ELF-1 (cell line): ENCODE results near the gene LDLRAD2.

Experiments
- DNase-seq: peaks from one replicate; pipeline ENCODE4 v3.0.0-alpha.2; 2016; ENCODE audit warnings: low read depth, low spot score

LDLRAD2 gene

GRCh38 chr1:21783679-21784603 lies 28.1 kb upstream of the LDLRAD2 start:
- DNase-seq, result no peak

DNA sequence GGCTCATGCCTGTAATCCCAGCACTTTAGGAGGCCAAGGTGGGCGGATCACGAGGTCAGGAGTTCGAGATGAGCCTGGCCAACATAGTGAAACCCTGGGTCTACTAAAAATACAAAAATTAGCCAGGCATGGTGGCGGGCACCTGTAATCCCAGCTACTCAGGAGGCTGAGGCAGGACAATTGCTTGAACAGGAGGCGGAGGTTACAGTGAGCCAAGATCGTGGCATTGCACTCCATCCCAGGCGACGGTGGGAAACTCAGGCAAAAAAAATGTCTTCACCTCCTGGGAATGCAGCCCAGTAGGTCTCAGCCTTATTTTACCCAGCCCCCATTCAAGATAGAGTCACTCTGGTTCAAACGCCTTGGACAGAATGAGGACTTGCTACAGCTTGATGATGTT lies 26.3 kb upstream of the LDLRAD2 start:
- peak; percentile 17 for DNase-seq

- no peak for DNase-seq
Observed at GRCh38 chr1:21786640-21787039, 25.4 kb upstream of the LDLRAD2 start.

GRCh38 chr1:21793104-21793503 lies 19.0 kb upstream of the LDLRAD2 start:
- DNase-seq, result no peak

- no peak for DNase-seq
Observed at GRCh38 chr1:21794656-21795055, 17.4 kb upstream of the LDLRAD2 start.

DNA sequence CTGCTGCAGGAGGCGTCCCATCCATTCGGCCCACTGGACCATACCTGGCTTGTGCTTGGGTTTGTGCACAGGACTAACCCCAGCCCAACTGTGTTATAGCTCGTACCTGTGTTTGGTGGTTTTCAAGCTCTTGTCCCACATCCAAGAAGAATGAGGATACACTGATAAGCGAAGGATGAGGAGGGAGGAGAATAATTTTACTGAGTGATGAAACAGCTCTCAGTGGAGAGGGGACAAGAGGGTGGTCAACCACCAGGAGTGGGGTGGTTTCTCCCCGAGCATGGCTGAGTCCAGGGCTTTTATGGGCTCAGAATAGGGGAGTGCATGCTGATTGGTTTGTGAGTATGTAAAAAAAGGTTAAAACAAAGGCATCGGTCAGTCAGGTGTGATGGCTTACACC lies 17.0 kb upstream of the LDLRAD2 start:
- DNase-seq, result no peak

- no peak for DNase-seq
Observed at GRCh38 chr1:21799730-21800129, 12.3 kb upstream of the LDLRAD2 start.

- DNase-seq, result no peak
Observed at GRCh38 chr1:21801100-21801499, 11.0 kb upstream of the LDLRAD2 start.

GRCh38 chr1:21804536-21804935 lies 7.5 kb upstream of the LDLRAD2 start:
- DNase-seq, result no peak

DNA sequence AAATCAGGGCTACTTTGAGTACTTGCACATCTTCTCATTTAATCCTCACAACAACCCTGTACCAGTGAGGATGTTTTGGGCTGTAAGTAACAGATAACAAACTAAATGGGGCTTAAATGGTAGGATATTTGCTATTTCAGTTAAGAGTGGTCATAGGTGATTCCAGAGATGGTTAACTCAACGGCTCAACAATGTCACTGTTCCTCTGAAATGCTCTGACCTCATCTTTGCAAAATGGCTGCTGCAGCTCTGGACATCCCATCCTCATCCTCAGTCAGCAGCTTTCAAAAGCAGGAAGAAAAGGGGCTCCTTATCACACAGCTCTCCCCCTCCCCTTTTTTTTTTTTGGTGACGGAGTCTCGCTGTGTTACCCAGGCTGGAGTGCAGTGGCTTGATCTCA lies 1.5 kb downstream of the LDLRAD2 start:
- DNase-seq, result no peak

GRCh38 chr1:21814241-21814918 lies 2.3 kb downstream of the LDLRAD2 start:
- peak; percentile 77 for DNase-seq

DNA sequence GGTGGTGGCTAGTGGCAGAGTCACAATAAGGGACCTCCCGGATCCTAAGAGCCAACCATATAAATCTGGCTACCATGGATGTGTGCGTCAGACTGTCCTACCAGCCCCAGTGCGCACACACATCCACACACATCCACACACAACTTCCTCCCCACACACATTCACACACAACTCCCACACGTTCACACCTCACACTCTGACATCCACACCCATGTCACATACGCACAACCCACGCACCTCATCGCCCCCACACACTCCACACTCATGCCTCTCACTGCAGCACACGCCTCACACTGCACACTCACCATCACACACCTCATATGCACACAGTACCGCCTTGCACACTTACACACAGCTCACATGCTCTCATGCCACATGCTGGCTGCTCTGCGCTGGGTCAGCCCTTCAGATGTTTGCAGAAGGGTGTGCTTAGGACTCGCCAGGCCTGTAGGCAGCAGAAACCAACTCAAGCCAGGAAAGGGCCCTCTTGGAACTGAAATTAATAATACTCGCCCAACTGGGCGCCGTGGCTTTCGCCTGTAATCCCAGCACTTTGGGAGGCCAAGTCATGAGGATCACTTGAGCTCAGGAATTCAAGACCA lies 3.0 kb downstream of the LDLRAD2 start:
- DNase-seq, result no peak

GRCh38 chr1:21815724-21816321 lies 3.8 kb downstream of the LDLRAD2 start:
- no peak for DNase-seq

DNA sequence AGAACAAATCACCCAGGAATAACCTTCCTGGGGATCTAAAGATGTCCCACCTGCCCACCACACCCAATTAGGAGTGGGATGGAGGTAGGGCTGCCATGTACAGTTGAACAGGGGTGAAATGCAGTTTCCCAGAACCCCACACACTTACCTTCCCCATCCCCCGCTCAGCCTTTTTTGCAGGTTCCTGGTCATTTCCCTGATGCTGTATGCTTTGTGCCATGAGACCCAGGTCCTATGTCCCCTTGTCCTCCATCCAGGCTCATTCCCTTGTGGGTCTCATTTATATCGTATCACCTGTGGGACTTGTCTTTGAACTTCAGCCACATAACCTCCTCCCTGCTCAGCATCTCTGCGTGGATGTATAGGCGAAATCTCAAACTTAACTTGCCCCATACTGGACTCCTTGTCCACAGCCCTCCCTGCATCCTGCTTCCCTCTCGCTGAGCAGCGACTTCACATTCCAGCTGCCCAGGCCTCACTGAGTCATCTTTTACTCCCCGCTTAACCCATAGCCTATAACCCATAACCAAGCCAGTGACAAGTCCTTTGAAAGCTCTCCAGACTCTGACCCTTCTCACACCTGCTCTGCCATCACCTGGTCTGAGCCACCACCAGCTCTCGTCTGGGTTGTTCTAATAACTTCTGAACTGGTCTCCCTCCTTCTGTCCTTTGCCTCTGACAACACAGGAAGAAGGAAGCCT lies 4.7 kb downstream of the LDLRAD2 start:
- no peak for DNase-seq

GRCh38 chr1:21818656-21819055 lies 6.6 kb downstream of the LDLRAD2 start:
- DNase-seq, result peak; percentile 40

GRCh38 chr1:21820597-21821232 lies 8.7 kb downstream of the LDLRAD2 start:
- no peak for DNase-seq

- DNase-seq, result no peak
Observed at GRCh38 chr1:21821385-21822019, 9.4 kb downstream of the LDLRAD2 start.

DNA sequence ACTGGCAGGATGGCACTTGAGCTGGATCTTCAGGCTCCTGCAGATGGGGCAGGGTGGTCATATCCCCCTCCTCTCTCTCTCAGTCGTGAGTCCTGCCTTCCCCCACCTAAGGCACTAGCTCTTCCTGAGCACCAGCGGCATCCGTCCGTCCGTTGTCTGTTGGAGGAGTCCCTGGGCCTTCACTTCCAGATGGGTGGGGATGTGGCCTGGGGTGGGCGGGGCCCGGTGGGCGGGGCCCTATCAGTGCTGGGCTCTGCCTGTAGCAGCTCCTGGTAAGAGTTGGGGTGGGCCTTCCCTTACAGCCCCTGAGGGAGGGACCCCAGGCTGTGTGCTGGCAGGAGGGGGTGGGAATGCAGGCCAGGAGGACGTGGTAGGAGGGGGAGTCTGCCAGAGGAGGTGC lies 10.3 kb downstream of the LDLRAD2 start:
- DNase-seq, result peak; percentile 28

GRCh38 chr1:21823206-21823979 lies 11.3 kb downstream of the LDLRAD2 start:
- no peak for DNase-seq
